Ascending aorta (tissue), 2 donors: ENCODE data around the gene GPA33. TPM values are rescaled to one million over a fixed set of nuclear protein-coding genes. Genes with fewer than 3 reads are reported as not detected.

Experiments
- DNase-seq, 2 donors: peaks; one replicate each; pipeline ENCODE4 v3.0.0-alpha.2; 2019; ENCODE audit warnings: low spot score in 2 of 2
- H3K27ac ChIP-seq, 2 donors: fragments of 200-600 bp; sonication (generic); one replicate each; pipeline ENCODE4 v1.5.1; 2016 to 2017; ENCODE audit warnings: mild to moderate bottlenecking in 1 of 2
- H3K27me3 ChIP-seq: fragments of 200-600 bp; sonication (generic); one replicate; pipeline ENCODE4 v1.5.1; 2017
- H3K36me3 ChIP-seq, 2 donors: fragments of 200-600 bp; sonication (generic); one replicate each; pipeline ENCODE4 v1.5.1; 2016
- H3K4me1 ChIP-seq, 2 donors: fragments of 200-600 bp; sonication (generic); one replicate each; pipeline ENCODE4 v1.5.1; 2016 to 2017; ENCODE audit warnings: mild to moderate bottlenecking in 1 of 2
- H3K4me3 ChIP-seq, 2 donors: fragments of 200-600 bp; sonication (generic); one replicate each; pipeline ENCODE4 v1.5.1; 2016 to 2017; ENCODE audit warnings: mild to moderate bottlenecking in 1 of 2
- H3K9me3 ChIP-seq, 2 donors: fragments of 200-600 bp; sonication (generic); one replicate each; pipeline ENCODE4 v1.5.1; 2016
- CTCF ChIP-seq, 3 experiments: fragments of 200-600 bp in 2 of 3; fragments of 450-650 bp in 1 of 3; sonication (generic) in 2 of 3; IDR thresholded peaks; one replicate each; pipeline ENCODE4 v1.5.1; 2016 to 2019; ENCODE audit warnings: antibody characterized with exemption in 3 of 3, mild to moderate bottlenecking in 1 of 3, moderate library complexity in 1 of 3
- intact Hi-C: fragments of 100-400 bp; cut with DNase I; formaldehyde crosslinking; loops from one replicate; pipeline ENCODE4 v1.15.1; 2023
- total RNA-seq: library from RNA; depleted of rRNA; stranded (reverse); fragments of >200 nt; gene quantifications from one replicate; pipeline ENCODE4 v1.1.0, GENCODE V29; 2016

GPA33 gene
- total RNA-seq, 1 donor from 2014 or later: not detected

GRCh38 chr1:167061073-167061464, 29.1 kb downstream of the GPA33 start:
- H3K27ac ChIP-seq: no peak overlapping the region
- intact Hi-C loops: no loop called here
- no peak for DNase-seq

GRCh38 chr1:167060141-167061072, 29.8 kb downstream of the GPA33 start:
- H3K27me3 ChIP-seq: no peaks in the 10 kb centered on the region
- no peak overlapping the region for H3K4me3 ChIP-seq
- DNase-seq: no peak
- H3K36me3 ChIP-seq: no peaks in the 10 kb centered on the region
- intact Hi-C loops: no loop called here
- no peaks in the 10 kb centered on the region for H3K4me1 ChIP-seq
- TF ChIP-seq CTCF (IDR thresholded peaks at IDR 0.05): no peak
- no peaks in the 10 kb centered on the region for H3K9me3 ChIP-seq
- H3K27ac ChIP-seq: no peak overlapping the region

More at GRCh38 chr1:167061073-167061464, 29.1 kb downstream of the GPA33 start:
- H3K27me3 ChIP-seq: no peaks in the 10 kb centered on the region
- H3K9me3 ChIP-seq: no peaks in the 10 kb centered on the region
- H3K4me1 ChIP-seq: no peaks in the 10 kb centered on the region
- no peak for TF ChIP-seq CTCF (IDR thresholded peaks at IDR 0.05)
- no peaks in the 10 kb centered on the region for H3K36me3 ChIP-seq
- no peak overlapping the region for H3K4me3 ChIP-seq

GRCh38 chr1:167059809-167060107, 30.4 kb downstream of the GPA33 start:
- intact Hi-C loops: loop anchor here (1.0 to 2.0 kb wide), 2 partner anchors 149 to 174 kb away; no protein-coding TSS in a partner anchor
- Histone ChIP-seq H3K36me3 (no peaks in the 10 kb centered on the region), H3K4me3 (no peak overlapping the region), H3K27ac (no peak overlapping the region), H3K27me3 (no peaks in the 10 kb centered on the region), H3K4me1 (no peaks in the 10 kb centered on the region), H3K9me3 (no peaks in the 10 kb centered on the region)
- no peak for TF ChIP-seq CTCF (IDR thresholded peaks at IDR 0.05)
- no peak for DNase-seq

GRCh38 chr1:167059045-167059808, 30.9 kb downstream of the GPA33 start:
- intact Hi-C loops: loop anchor here (1.0 to 2.0 kb wide), 2 partner anchors 148 to 174 kb away; no protein-coding TSS in a partner anchor
- H3K4me1 ChIP-seq: no peaks in the 10 kb centered on the region
- peak in 1 of 2 donors; percentile 83 for DNase-seq
- H3K27me3 ChIP-seq: no peaks in the 10 kb centered on the region
- peak overlapping the region in 1 of 2 donors; percentile 27 for H3K4me3 ChIP-seq
- no peaks in the 10 kb centered on the region for H3K36me3 ChIP-seq
- no peaks in the 10 kb centered on the region for H3K9me3 ChIP-seq
- TF ChIP-seq CTCF (IDR thresholded peaks at IDR 0.05): peak; percentile 77 to 97 (median 95)
- H3K27ac ChIP-seq: no peak overlapping the region

GRCh38 chr1:167057241-167057688, 32.9 kb downstream of the GPA33 start:
- no peaks in the 10 kb centered on the region for H3K27me3 ChIP-seq
- H3K27ac ChIP-seq: no peak overlapping the region
- no peaks in the 10 kb centered on the region for H3K36me3 ChIP-seq
- no peaks in the 10 kb centered on the region for H3K9me3 ChIP-seq
- no peaks in the 10 kb centered on the region for H3K4me1 ChIP-seq
- no peak for DNase-seq
- TF ChIP-seq CTCF (IDR thresholded peaks at IDR 0.05): peak in 2 of 3 experiments; percentile 14 to 33
- intact Hi-C loops: no loop called here
- no peak overlapping the region for H3K4me3 ChIP-seq
